Type B pancreatic cell (in vitro differentiated cells): Measurements from ENCODE around the gene L3MBTL4. TPM values are rescaled to one million over a fixed set of nuclear protein-coding genes. Genes with fewer than 3 reads are reported as not detected.
A peak's percentile ranks its signal among the peaks of the same experiment; 100 is the strongest.
"Not testable (repeated sequence)": the region's sequence is repeated elsewhere in the genome, so short reads cannot be mapped to it uniquely, and the experiment has no call there.

Experiments
- DNase-seq: peaks from one replicate; pipeline ENCODE4 v3.0.0; 2021; ENCODE audit warnings: mixed read lengths; ENCODE audit not compliant: unreplicated experiment; ENCODE audit errors: extremely low spot score
- H3K27ac Mint-ChIP-seq: 2 replicates; pipeline ENCODE4 v1.8.0; 2021; ENCODE audit warnings: mild to moderate bottlenecking, mixed read lengths
- H3K27me3 Mint-ChIP-seq: 2 replicates; pipeline ENCODE4 v1.8.0; 2021; ENCODE audit warnings: mixed read lengths
- H3K36me3 Mint-ChIP-seq: 2 replicates; pipeline ENCODE4 v1.8.0; 2021; ENCODE audit warnings: mixed read lengths
- H3K4me1 Mint-ChIP-seq: one replicate; pipeline ENCODE4 v1.8.0; 2021; ENCODE audit warnings: mixed read lengths; ENCODE audit not compliant: unreplicated experiment
- H3K4me3 Mint-ChIP-seq: 2 replicates; pipeline ENCODE4 v1.8.0; 2021; ENCODE audit warnings: mild to moderate bottlenecking, mixed read lengths
- H3K9me3 Mint-ChIP-seq: 2 replicates; pipeline ENCODE4 v1.8.0; 2021; ENCODE audit warnings: mixed read lengths
- CTCF ChIP-seq: fragments of 200-600 bp; sonication (generic); conservative IDR thresholded peaks from 2 replicates; pipeline ENCODE4 v1.5.0; 2021; ENCODE audit warnings: antibody characterized with exemption, mild to moderate bottlenecking
- total RNA-seq: library from RNA; stranded (reverse); gene quantifications from 2 replicates; pipeline ENCODE4 v1.2.1, GENCODE V29; 2021; ENCODE audit warnings: low replicate concordance

L3MBTL4 gene
- total RNA-seq, 1 donor from 2014 or later, result 2.2 TPM

- H3K27me3 Mint-ChIP-seq, result peaks cover 3% of the 10 kb centered on the region
- no peak overlapping the region for H3K4me3 Mint-ChIP-seq
- peaks cover 6% of the 10 kb centered on the region for H3K4me1 Mint-ChIP-seq
- H3K27ac Mint-ChIP-seq, result no peak overlapping the region
- no peaks in the 10 kb centered on the region for H3K9me3 Mint-ChIP-seq
- DNase-seq, result no peak
- H3K36me3 Mint-ChIP-seq, result no peaks in the 10 kb centered on the region
- no peak for TF ChIP-seq CTCF
Observed at GRCh38 chr18:6280211-6280743, 134.4 kb downstream of the L3MBTL4 start.

GRCh38 chr18:6279308-6279707 lies 135.4 kb downstream of the L3MBTL4 start:
- peaks cover 6% of the 10 kb centered on the region for H3K4me1 Mint-ChIP-seq
- H3K4me3 Mint-ChIP-seq, result no peak overlapping the region
- no peaks in the 10 kb centered on the region for H3K36me3 Mint-ChIP-seq
- no peak for DNase-seq
- H3K9me3 Mint-ChIP-seq, result no peaks in the 10 kb centered on the region
- no peak overlapping the region for H3K27ac Mint-ChIP-seq
- no peak for TF ChIP-seq CTCF
- H3K27me3 Mint-ChIP-seq, result peaks cover 6% of the 10 kb centered on the region

GRCh38 chr18:6273423-6273822 lies 141.3 kb downstream of the L3MBTL4 start:
- no peak for TF ChIP-seq CTCF
- Mint-ChIP-seq H3K9me3 (no peaks in the 10 kb centered on the region), H3K4me3 (no peak overlapping the region), H3K27me3 (peaks cover 15% of the 10 kb centered on the region), H3K36me3 (no peaks in the 10 kb centered on the region), H3K4me1 (no peaks in the 10 kb centered on the region), H3K27ac (no peak overlapping the region)
- no peak for DNase-seq

GRCh38 chr18:6272144-6272543 lies 142.6 kb downstream of the L3MBTL4 start:
- Mint-ChIP-seq H3K27me3 (peaks cover 15% of the 10 kb centered on the region), H3K4me3 (peak overlapping the region; percentile 26)
- not testable (repeated sequence) for H3K36me3 Mint-ChIP-seq, H3K27ac Mint-ChIP-seq, DNase-seq, H3K4me1 Mint-ChIP-seq, H3K9me3 Mint-ChIP-seq

GRCh38 chr18:6271585-6271984 lies 143.1 kb downstream of the L3MBTL4 start:
- no peak overlapping the region for H3K4me3 Mint-ChIP-seq
- no peak for DNase-seq
- TF ChIP-seq CTCF, result no peak
- H3K36me3 Mint-ChIP-seq, result no peaks in the 10 kb centered on the region
- H3K9me3 Mint-ChIP-seq, result no peaks in the 10 kb centered on the region
- H3K4me1 Mint-ChIP-seq, result no peaks in the 10 kb centered on the region
- H3K27ac Mint-ChIP-seq, result no peak overlapping the region
- H3K27me3 Mint-ChIP-seq, result peaks cover 15% of the 10 kb centered on the region

GRCh38 chr18:6270771-6271216 lies 143.9 kb downstream of the L3MBTL4 start:
- Mint-ChIP-seq H3K4me1 (no peaks in the 10 kb centered on the region), H3K36me3 (no peaks in the 10 kb centered on the region)

More at GRCh38 chr18:6270771-6271216, 143.9 kb downstream of the L3MBTL4 start:
- Mint-ChIP-seq H3K27me3 (peaks cover 15% of the 10 kb centered on the region), H3K9me3 (no peaks in the 10 kb centered on the region), H3K4me3 (no peak overlapping the region), H3K27ac (no peak overlapping the region)
- TF ChIP-seq CTCF, result no peak
- no peak for DNase-seq
